Panc1 (cell line): Measurements from ENCODE around the gene KRTAP4-1. TPM values are rescaled to one million over a fixed set of nuclear protein-coding genes. Genes with fewer than 3 reads are reported as not detected.
"Not testable (repeated sequence)": the region's sequence is repeated elsewhere in the genome, so short reads cannot be mapped to it uniquely, and the experiment has no call there.

Experiments
- ATAC-seq: fragments of 200-7000 bp; cut with Tn5 transposase; 2 replicates; pipeline ENCODE4 v1.9.1; 2020; ENCODE audit warnings: mild to moderate bottlenecking, moderate library complexity
- BruUV-seq: library from RNA; stranded (reverse); fragments of 400-500 nt; replicated peaks from 2 replicates; lab custom pipeline; 2021; lab: Mats Ljungman, UMichigan
- CTCF ChIA-PET: fragments of 300-600 bp; sonication (Branson Sonifier 250); formaldehyde crosslinking; loops from one replicate; lab custom pipeline; 2022; ENCODE audit warnings: antibody characterized with exemption; lab: Charles Lee
- POLR2A ChIA-PET: fragments of 300-600 bp; sonication (Branson Sonifier 250); formaldehyde crosslinking; loops from one replicate; lab custom pipeline; 2022; ENCODE audit warnings: antibody characterized with exemption; lab: Charles Lee
- DNase-seq: peaks from one replicate; pipeline ENCODE4 v3.0.0-alpha.2; 2010; ENCODE audit warnings: low read depth, low spot score
- H3K27ac ChIP-seq: 2 replicates; pipeline ENCODE4 v1.5.1; 2011; ENCODE audit warnings: mild to moderate bottlenecking, low read length, inconsistent platforms
- H3K27me3 ChIP-seq: fragments of 200-500 bp; sonication (Bioruptor generic); 2 replicates; pipeline ENCODE4 v1.6.0; 2014; ENCODE audit warnings: low read length, inconsistent platforms; ENCODE audit not compliant: control insufficient read depth, insufficient read depth
- H3K36me3 ChIP-seq: fragments of 200-500 bp; sonication (Bioruptor generic); 2 replicates; pipeline ENCODE4 v1.5.1; 2014; ENCODE audit warnings: inconsistent platforms, mild to moderate bottlenecking, low read length, moderate library complexity; ENCODE audit not compliant: control insufficient read depth, insufficient read depth
- H3K4me1 ChIP-seq: 2 replicates; pipeline ENCODE4 v1.5.1; 2011; ENCODE audit warnings: inconsistent platforms, mild to moderate bottlenecking, low read length, moderate library complexity; ENCODE audit not compliant: control insufficient read depth, insufficient read depth
- H3K4me3 ChIP-seq, 2 experiments: 2 replicates each; pipeline ENCODE4 v1.5.1; 2011 to 2012; ENCODE audit warnings: low read depth in 2 of 2, low read length in 2 of 2, mild to moderate bottlenecking in 2 of 2, inconsistent platforms in 1 of 2, moderate library complexity in 1 of 2
- H3K9me3 ChIP-seq: fragments of 200-500 bp; sonication (Bioruptor generic); 2 replicates; pipeline ENCODE4 v1.5.1; 2014; ENCODE audit warnings: low read depth, mild to moderate bottlenecking, inconsistent platforms, low read length, moderate library complexity; ENCODE audit not compliant: control insufficient read depth, insufficient read depth
- POLR2AphosphoS5 ChIP-seq: IDR thresholded peaks from 2 replicates; pipeline ENCODE4 v1.6.1; 2012; ENCODE audit warnings: mild to moderate bottlenecking, low read depth, low read length, moderate library complexity
- SIN3A ChIP-seq: IDR thresholded peaks from 2 replicates; pipeline ENCODE4 v1.6.1; 2012; ENCODE audit warnings: low read depth, mild to moderate bottlenecking, low read length, moderate library complexity, borderline replicate concordance; ENCODE audit not compliant: insufficient read depth
- TCF7L2 ChIP-seq: IDR thresholded peaks from 2 replicates; pipeline ENCODE4 v1.6.1; 2011; ENCODE audit warnings: mild to moderate bottlenecking, low read depth, low read length, inconsistent platforms
- in situ Hi-C: cut with HindIII; loops from 2 replicates; pipeline ENCODE4 v1.10.0; 2016; ENCODE audit warnings: low sequenced_read_pairs, low pct_unique_long_range_greater_than_20kb
- intact Hi-C: fragments of 100-400 bp; cut with micrococcal nuclease; formaldehyde crosslinking; loops from one replicate; pipeline ENCODE4 v1.10.0; 2022; ENCODE audit not compliant: unreplicated experiment
- total RNA-seq: library from RNA; stranded (reverse); gene quantifications from one replicate; pipeline ENCODE4 v1.2.1, GENCODE V29; 2021; ENCODE audit not compliant: unreplicated experiment
- TF ChIP-seq, protein P1 (sequence below), 2 experiments: IDR thresholded peaks; 2 replicates each; pipeline ENCODE4 v1.6.1; 2011 to 2012; ENCODE audit warnings: low read depth in 2 of 2, control low read depth in 1 of 2, low read length in 1 of 2, mild to moderate bottlenecking in 1 of 2, moderate library complexity in 1 of 2; ENCODE audit not compliant: insufficient read depth in 1 of 2
- TF ChIP-seq, protein P2 (sequence below): fragments of 450-650 bp; IDR thresholded peaks from 2 replicates; pipeline ENCODE4 v1.5.1; 2017; ENCODE audit warnings: mild to moderate bottlenecking

KRTAP4-1 gene
- total RNA-seq, 1 experiment from 2014 or later = not detected

- no TSS peak for BruUV-seq
- no peak for TF ChIP-seq TCF7L2
- TF ChIP-seq, protein P1, sequence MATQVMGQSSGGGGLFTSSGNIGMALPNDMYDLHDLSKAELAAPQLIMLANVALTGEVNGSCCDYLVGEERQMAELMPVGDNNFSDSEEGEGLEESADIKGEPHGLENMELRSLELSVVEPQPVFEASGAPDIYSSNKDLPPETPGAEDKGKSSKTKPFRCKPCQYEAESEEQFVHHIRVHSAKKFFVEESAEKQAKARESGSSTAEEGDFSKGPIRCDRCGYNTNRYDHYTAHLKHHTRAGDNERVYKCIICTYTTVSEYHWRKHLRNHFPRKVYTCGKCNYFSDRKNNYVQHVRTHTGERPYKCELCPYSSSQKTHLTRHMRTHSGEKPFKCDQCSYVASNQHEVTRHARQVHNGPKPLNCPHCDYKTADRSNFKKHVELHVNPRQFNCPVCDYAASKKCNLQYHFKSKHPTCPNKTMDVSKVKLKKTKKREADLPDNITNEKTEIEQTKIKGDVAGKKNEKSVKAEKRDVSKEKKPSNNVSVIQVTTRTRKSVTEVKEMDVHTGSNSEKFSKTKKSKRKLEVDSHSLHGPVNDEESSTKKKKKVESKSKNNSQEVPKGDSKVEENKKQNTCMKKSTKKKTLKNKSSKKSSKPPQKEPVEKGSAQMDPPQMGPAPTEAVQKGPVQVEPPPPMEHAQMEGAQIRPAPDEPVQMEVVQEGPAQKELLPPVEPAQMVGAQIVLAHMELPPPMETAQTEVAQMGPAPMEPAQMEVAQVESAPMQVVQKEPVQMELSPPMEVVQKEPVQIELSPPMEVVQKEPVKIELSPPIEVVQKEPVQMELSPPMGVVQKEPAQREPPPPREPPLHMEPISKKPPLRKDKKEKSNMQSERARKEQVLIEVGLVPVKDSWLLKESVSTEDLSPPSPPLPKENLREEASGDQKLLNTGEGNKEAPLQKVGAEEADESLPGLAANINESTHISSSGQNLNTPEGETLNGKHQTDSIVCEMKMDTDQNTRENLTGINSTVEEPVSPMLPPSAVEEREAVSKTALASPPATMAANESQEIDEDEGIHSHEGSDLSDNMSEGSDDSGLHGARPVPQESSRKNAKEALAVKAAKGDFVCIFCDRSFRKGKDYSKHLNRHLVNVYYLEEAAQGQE (IDR thresholded peaks at IDR 0.05; ENCODE audit: insufficient read depth in 1 of 2, low read depth in 2 of 2, low read length in 1 of 2) = no peak
- TF ChIP-seq, protein P2, sequence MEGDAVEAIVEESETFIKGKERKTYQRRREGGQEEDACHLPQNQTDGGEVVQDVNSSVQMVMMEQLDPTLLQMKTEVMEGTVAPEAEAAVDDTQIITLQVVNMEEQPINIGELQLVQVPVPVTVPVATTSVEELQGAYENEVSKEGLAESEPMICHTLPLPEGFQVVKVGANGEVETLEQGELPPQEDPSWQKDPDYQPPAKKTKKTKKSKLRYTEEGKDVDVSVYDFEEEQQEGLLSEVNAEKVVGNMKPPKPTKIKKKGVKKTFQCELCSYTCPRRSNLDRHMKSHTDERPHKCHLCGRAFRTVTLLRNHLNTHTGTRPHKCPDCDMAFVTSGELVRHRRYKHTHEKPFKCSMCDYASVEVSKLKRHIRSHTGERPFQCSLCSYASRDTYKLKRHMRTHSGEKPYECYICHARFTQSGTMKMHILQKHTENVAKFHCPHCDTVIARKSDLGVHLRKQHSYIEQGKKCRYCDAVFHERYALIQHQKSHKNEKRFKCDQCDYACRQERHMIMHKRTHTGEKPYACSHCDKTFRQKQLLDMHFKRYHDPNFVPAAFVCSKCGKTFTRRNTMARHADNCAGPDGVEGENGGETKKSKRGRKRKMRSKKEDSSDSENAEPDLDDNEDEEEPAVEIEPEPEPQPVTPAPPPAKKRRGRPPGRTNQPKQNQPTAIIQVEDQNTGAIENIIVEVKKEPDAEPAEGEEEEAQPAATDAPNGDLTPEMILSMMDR = no peak
- TF ChIP-seq SIN3A = no peak
- TF ChIP-seq POLR2AphosphoS5 = no peak
- in situ Hi-C loops = no loop called here
These were observed 47.0 kb upstream of the KRTAP4-1 start for GRCh38 chr17:41231731-41232130.

GRCh38 chr17:41230094-41230493 is 45.4 kb upstream of the KRTAP4-1 start:
- BruUV-seq = no TSS peak
- TF ChIP-seq SIN3A = no peak
- TF ChIP-seq, protein P2 = no peak
- no peak overlapping the region for H3K4me3 ChIP-seq
- no peaks in the 10 kb centered on the region for H3K36me3 ChIP-seq
- ATAC-seq (no peak), DNase-seq (no peak)
- POLR2A ChIA-PET = no interaction called here
- intact Hi-C loops = no loop called here
- H3K27me3 ChIP-seq = peaks cover 40% of the 10 kb centered on the region
- no peaks in the 10 kb centered on the region for H3K9me3 ChIP-seq
- no peaks in the 10 kb centered on the region for H3K4me1 ChIP-seq
- in situ Hi-C loops = no loop called here
- H3K27ac ChIP-seq = no peak overlapping the region
- CTCF ChIA-PET = no interaction called here

More at GRCh38 chr17:41231731-41232130, 47.0 kb upstream of the KRTAP4-1 start:
- no peaks in the 10 kb centered on the region for H3K4me1 ChIP-seq
- intact Hi-C loops = no loop called here
- DNase-seq = no peak
- no peak overlapping the region for H3K4me3 ChIP-seq
- H3K36me3 ChIP-seq = no peaks in the 10 kb centered on the region
- no peak overlapping the region for H3K27ac ChIP-seq
- ChIA-PET POLR2A (no interaction called here), CTCF (no interaction called here)
- H3K27me3 ChIP-seq = peaks cover 42% of the 10 kb centered on the region
- no peak for ATAC-seq
- no peaks in the 10 kb centered on the region for H3K9me3 ChIP-seq

GRCh38 chr17:41226598-41227095 is 41.9 kb upstream of the KRTAP4-1 start, which contains the start of gene KRTAP9-2:
TSS of gene KRTAP9-2 (plus strand) at chr17:41226648. CDS start at chr17:41226655, 7 bp downstream.
- H3K27ac ChIP-seq, H3K4me1 ChIP-seq, H3K36me3 ChIP-seq, ATAC-seq, BruUV-seq, H3K9me3 ChIP-seq, CTCF ChIA-PET, POLR2A ChIA-PET, intact Hi-C loops, H3K4me3 ChIP-seq, in situ Hi-C loops, DNase-seq: not testable (repeated sequence)
- peaks cover 27% of the 10 kb centered on the region for H3K27me3 ChIP-seq
